GM18870 (cell line): Measurements from ENCODE around the gene BATF2.

Experiments used
- ATAC-seq: cut with Tn5 transposase; IDR thresholded peaks from one replicate; pipeline ENCODE4 v1.9.1; 2021; ENCODE audit warnings: moderate library complexity; ENCODE audit not compliant: unreplicated experiment

Gene BATF2

DNA sequence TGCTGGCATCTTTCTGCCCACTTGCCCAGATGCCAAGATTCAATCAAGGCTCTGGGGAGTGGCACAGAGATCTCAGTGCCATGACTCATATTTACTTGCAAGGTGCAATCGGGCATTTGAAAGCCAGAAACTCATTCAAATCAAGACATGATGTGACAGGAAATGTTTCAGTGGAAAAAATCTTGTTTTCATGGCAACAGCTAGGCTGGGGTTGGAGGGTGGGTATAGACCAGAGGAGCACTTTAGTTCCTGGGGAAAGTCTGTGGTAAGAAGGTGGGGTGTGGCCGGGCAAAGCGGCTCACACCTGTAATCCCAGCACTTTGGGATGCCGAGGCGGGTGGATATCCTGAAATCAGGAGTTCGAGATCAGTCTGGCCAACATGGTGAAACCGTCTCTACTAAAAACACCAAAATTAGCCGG lies 26.0 kb downstream of the BATF2 start:
- no peak for ATAC-seq

DNA sequence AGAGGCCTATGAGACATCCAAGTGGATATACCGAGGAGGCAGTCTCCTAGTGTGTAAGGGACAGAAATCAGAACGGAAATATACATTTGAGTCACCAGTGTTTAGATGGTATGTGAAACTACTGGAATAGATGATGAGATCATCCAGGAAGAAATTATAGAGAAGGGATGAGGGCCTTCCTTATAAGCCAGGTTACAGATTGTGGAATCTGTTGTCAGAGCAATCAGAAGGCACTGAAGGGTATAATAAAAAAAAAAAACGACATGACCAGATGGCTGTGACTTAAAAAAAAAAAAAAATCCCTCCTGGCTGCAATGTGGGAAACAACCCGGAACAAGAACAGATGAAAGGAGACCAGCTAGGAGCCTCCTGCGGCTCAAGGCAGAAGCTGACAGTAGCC lies 27.6 kb downstream of the BATF2 start:
- ATAC-seq: no peak

GRCh38 chr11:64967375-64967774 lies 29.4 kb downstream of the BATF2 start:
- ATAC-seq: no peak

DNA sequence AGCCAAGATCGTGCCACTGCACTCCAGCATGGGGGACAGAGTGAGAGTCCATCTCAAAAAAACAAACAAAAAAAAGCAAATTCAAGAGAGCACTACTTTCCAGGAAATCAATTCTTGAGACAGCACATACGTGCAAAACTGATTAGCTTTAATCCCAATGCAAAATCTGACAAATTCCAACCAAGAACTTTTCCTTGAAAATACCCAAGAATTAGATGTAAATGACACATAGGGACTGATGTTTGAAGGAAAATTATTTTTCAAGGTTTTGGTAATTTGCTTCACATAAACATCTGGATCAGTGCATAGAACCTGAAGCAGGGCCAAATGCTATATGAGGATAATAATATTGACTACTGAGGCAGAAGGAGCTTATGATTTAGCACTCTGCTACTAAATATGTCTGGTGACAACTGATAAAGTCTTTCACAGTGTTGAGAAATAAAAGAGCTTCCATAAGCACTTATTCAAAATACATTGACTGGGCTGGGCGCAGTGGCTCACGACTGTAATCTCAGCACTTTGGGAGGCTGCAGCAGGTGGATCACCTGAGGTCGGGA lies 33.6 kb downstream of the BATF2 start:
- ATAC-seq: no peak

- ATAC-seq: no peak
Observed at GRCh38 chr11:64960719-64961118, 36.1 kb downstream of the BATF2 start.

- no peak for ATAC-seq
Observed at GRCh38 chr11:64959498-64959897, 37.3 kb downstream of the BATF2 start.

GRCh38 chr11:64954201-64954600 lies 42.6 kb downstream of the BATF2 start:
- no peak for ATAC-seq

GRCh38 chr11:64951529-64951928 lies 45.2 kb downstream of the BATF2 start:
- no peak for ATAC-seq

DNA sequence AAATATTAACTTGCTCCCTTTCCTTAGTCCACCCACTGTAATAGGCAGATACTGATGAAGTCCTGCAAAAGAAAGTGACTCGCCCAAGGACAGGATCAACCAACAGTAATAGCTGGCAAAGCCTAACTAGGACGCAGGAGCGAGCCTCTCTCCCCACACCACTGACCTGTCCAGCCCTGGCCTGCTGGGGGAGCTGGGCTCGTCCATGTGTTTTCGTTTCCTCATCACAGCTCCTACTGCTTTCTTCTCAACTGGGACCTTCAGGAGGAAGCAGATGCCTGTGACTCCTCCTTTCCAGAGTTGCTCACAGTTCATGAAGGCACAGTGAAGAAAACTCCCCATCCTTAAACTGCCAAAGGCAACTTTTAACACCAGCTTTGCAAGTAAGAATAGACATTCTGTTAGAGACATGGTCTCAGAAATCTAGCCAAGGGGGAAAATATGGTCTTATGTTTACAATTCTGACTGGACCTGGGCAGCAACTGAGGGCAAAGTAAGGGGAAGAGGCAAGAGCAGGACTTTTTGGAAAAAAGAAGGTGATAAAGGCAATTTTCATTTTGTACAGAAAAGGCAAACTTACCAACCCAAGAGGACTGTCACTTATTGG lies 49.5 kb downstream of the BATF2 start:
- ATAC-seq: no peak
